H1 (cell line): ENCODE results near the gene CHST9. TPM values are rescaled to one million over a fixed set of nuclear protein-coding genes. Genes with fewer than 3 reads are reported as not detected.

ENCODE experiments used
- CTCF ChIA-PET: fragments of 300-600 bp; sonication (Branson Sonifier 250); formaldehyde crosslinking; loops from one replicate; lab custom pipeline; 2021; ENCODE audit not compliant: partially characterized antibody; lab: Charles Lee
- POLR2A ChIA-PET: fragments of 300-600 bp; sonication (Branson Sonifier 250); formaldehyde crosslinking; loops from one replicate; lab custom pipeline; 2021; ENCODE audit warnings: inconsistent platforms; ENCODE audit not compliant: partially characterized antibody; lab: Charles Lee
- DNase-seq, 2 experiments: peaks; one replicate each; pipeline versions ENCODE4 v3.0.0 to v3.0.0-alpha.2; 2010 to 2022; ENCODE audit warnings: low spot score in 2 of 2, low read depth in 1 of 2, mixed read lengths in 1 of 2
- FAIRE-seq: peaks from 2 replicates; lab custom pipeline; 2011; peaks lifted over from hg19 to GRCh38; lab: Jason Lieb, UNC
- H2AFZ ChIP-seq: 2 replicates; pipeline ENCODE4 v1.8.1; 2012; ENCODE audit warnings: low read length, inconsistent platforms
- H2AK5ac ChIP-seq: 2 replicates; pipeline ENCODE4 v1.6.1; 2013; ENCODE audit warnings: low read depth, low read length
- H2BK120ac ChIP-seq: replicated peaks from 2 replicates; pipeline ENCODE3; 2013; ENCODE audit warnings: low read depth, low read length, inconsistent platforms
- H2BK12ac ChIP-seq: 2 replicates; pipeline ENCODE4 v1.6.1; 2013; ENCODE audit warnings: low read depth, low read length
- H2BK15ac ChIP-seq: 2 replicates; pipeline ENCODE4 v1.6.1; 2013; ENCODE audit warnings: low read length
- H2BK20ac ChIP-seq: 2 replicates; pipeline ENCODE4 v1.6.1; 2013; ENCODE audit warnings: low read length
- H2BK5ac ChIP-seq: 2 replicates; pipeline ENCODE4 v1.6.1; 2013; ENCODE audit warnings: low read depth, low read length
- H3K14ac ChIP-seq: 2 replicates; pipeline ENCODE4 v1.6.1; 2013; ENCODE audit warnings: inconsistent platforms; ENCODE audit not compliant: insufficient read length
- H3K18ac ChIP-seq: 2 replicates; pipeline ENCODE4 v1.6.1; 2013; ENCODE audit warnings: low read length; ENCODE audit errors: extremely low read depth
- H3K23ac ChIP-seq: 2 replicates; pipeline ENCODE4 v1.6.1; 2013; ENCODE audit warnings: inconsistent platforms; ENCODE audit not compliant: insufficient read length
- H3K23me2 ChIP-seq: 2 replicates; pipeline ENCODE4 v1.6.1; 2013; ENCODE audit warnings: low read depth, low read length
- H3K27ac ChIP-seq: 2 replicates; pipeline ENCODE4 v1.6.1; 2011; ENCODE audit warnings: low read depth, low read length, inconsistent platforms
- H3K27me3 ChIP-seq, 4 experiments: replicated peaks in 1 of 4; 1 replicate in 1 of 4; 2 replicates in 3 of 4; pipeline versions ENCODE4 v1.6.1 to v1.8.1; 2011 to 2013; ENCODE audit warnings: low read length in 3 of 4, mild to moderate bottlenecking in 3 of 4, inconsistent platforms in 2 of 4, mixed read lengths in 2 of 4, moderate library complexity in 1 of 4; ENCODE audit not compliant: control insufficient read depth in 3 of 4, insufficient read depth in 3 of 4; ENCODE audit errors: extremely low read depth in 1 of 4
- H3K36me3 ChIP-seq, 4 experiments: 2 replicates each; pipeline versions ENCODE4 v1.6.1 to v1.8.1; 2011 to 2013; ENCODE audit warnings: mild to moderate bottlenecking in 4 of 4, low read length in 3 of 4, moderate library complexity in 2 of 4, control low read depth in 1 of 4, inconsistent platforms in 1 of 4; ENCODE audit not compliant: insufficient read depth in 4 of 4, control insufficient read depth in 2 of 4
- H3K4ac ChIP-seq: replicated peaks from 2 replicates; pipeline ENCODE3; 2013; ENCODE audit warnings: low read length, low read depth, mixed read lengths, inconsistent platforms; ENCODE audit not compliant: insufficient read length
- H3K4me1 ChIP-seq, 4 experiments: replicated peaks in 1 of 4; 1 replicate in 1 of 4; 2 replicates in 3 of 4; pipeline versions ENCODE4 v1.6.1 to v1.8.1; 2011 to 2013; ENCODE audit warnings: low read length in 3 of 4, inconsistent platforms in 2 of 4, mixed read lengths in 1 of 4; ENCODE audit not compliant: insufficient read depth in 4 of 4, control insufficient read depth in 3 of 4
- H3K4me2 ChIP-seq, 2 experiments: 2 replicates each; pipeline versions ENCODE4 v1.6.1 to v1.8.1; 2011 to 2013; ENCODE audit warnings: low read depth in 2 of 2, low read length in 2 of 2, control low read depth in 1 of 2, inconsistent platforms in 1 of 2, mild to moderate bottlenecking in 1 of 2; ENCODE audit not compliant: insufficient read depth in 1 of 2
- H3K4me3 ChIP-seq, 4 experiments: fragments of 200-600, 300-600 bp in 1 of 4; sonication (generic), shearing (Covaris generic), sonication (Bioruptor Twin) in 1 of 4; 2 replicates each; pipeline versions ENCODE4 v1.5.1 to v1.8.1; 2011 to 2016; ENCODE audit warnings: low read length in 4 of 4, low read depth in 3 of 4, control low read depth in 2 of 4, inconsistent platforms in 2 of 4, mild to moderate bottlenecking in 2 of 4, mixed read lengths in 1 of 4, moderate library complexity in 1 of 4; ENCODE audit not compliant: insufficient read depth in 2 of 4; ENCODE audit errors: extremely low read depth in 1 of 4
- H3K56ac ChIP-seq: replicated peaks from 2 replicates; pipeline ENCODE3; 2013; ENCODE audit warnings: low read depth, mild to moderate bottlenecking, mixed read lengths, low read length, inconsistent platforms; ENCODE audit not compliant: insufficient read length
- H3K79me1 ChIP-seq: 2 replicates; pipeline ENCODE4 v1.6.1; 2013; ENCODE audit warnings: low read depth, low read length, control low read depth
- H3K79me2 ChIP-seq, 2 experiments: 2 replicates each; pipeline versions ENCODE4 v1.6.1 to v1.8.1; 2012 to 2013; ENCODE audit warnings: low read length in 2 of 2, mild to moderate bottlenecking in 2 of 2, inconsistent platforms in 1 of 2; ENCODE audit not compliant: insufficient read depth in 2 of 2, control insufficient read depth in 1 of 2
- H3K9ac ChIP-seq, 4 experiments: replicated peaks in 1 of 4; 1 replicate in 1 of 4; 2 replicates in 3 of 4; pipeline versions ENCODE4 v1.6.1 to v1.8.1; 2011 to 2013; ENCODE audit warnings: low read depth in 3 of 4, low read length in 3 of 4, control low read depth in 2 of 4, mild to moderate bottlenecking in 2 of 4, moderate library complexity in 2 of 4, inconsistent platforms in 1 of 4; ENCODE audit errors: extremely low read depth in 1 of 4
- H3K9me3 ChIP-seq, 2 experiments: 2 replicates each; pipeline versions ENCODE4 v1.6.1 to v1.8.1; 2012 to 2013; ENCODE audit warnings: mild to moderate bottlenecking in 2 of 2, moderate library complexity in 2 of 2, control low read depth in 1 of 2, inconsistent platforms in 1 of 2, low read depth in 1 of 2, low read length in 1 of 2, mixed read lengths in 1 of 2; ENCODE audit not compliant: insufficient read depth in 2 of 2
- H4K20me1 ChIP-seq, 2 experiments: replicated peaks in 1 of 2; 2 replicates each; pipeline versions ENCODE3 to v1.8.1; 2011 to 2013; ENCODE audit warnings: inconsistent platforms in 2 of 2, low read length in 2 of 2, mild to moderate bottlenecking in 1 of 2; ENCODE audit not compliant: insufficient read depth in 2 of 2, control insufficient read depth in 1 of 2
- H4K5ac ChIP-seq: 2 replicates; pipeline ENCODE4 v1.6.1; 2013; ENCODE audit warnings: low read length, low read depth, mixed read lengths, inconsistent platforms; ENCODE audit not compliant: insufficient read length
- H4K8ac ChIP-seq: 2 replicates; pipeline ENCODE4 v1.8.0; 2013; ENCODE audit warnings: mild to moderate bottlenecking, moderate library complexity, low read length, inconsistent platforms; ENCODE audit not compliant: insufficient read depth; ENCODE audit errors: extremely low read depth
- H4K91ac ChIP-seq: replicated peaks from 2 replicates; pipeline ENCODE3; 2013; ENCODE audit warnings: low read length, mixed read lengths, inconsistent platforms; ENCODE audit not compliant: insufficient read length
- ASH2L ChIP-seq: fragments of 200-600, 300-600 bp; sonication (generic); IDR thresholded peaks from one replicate; pipeline ENCODE4 v1.7.1; 2017; ENCODE audit warnings: low read length
- CREB1 ChIP-seq: IDR thresholded peaks from 2 replicates; pipeline ENCODE4 v1.6.1; 2012; ENCODE audit warnings: inconsistent platforms
- MAX ChIP-seq: IDR thresholded peaks from 2 replicates; pipeline ENCODE4 v1.6.1; 2012; ENCODE audit warnings: inconsistent platforms
- NANOG ChIP-seq: IDR thresholded peaks from 2 replicates; pipeline ENCODE4 v1.6.1; 2011; ENCODE audit warnings: low read length, low read depth, mild to moderate bottlenecking, inconsistent platforms; ENCODE audit not compliant: insufficient read depth, poor library complexity, severe bottlenecking
- POU5F1 ChIP-seq: IDR thresholded peaks from 2 replicates; pipeline ENCODE4 v1.6.1; 2011; ENCODE audit warnings: low read depth, mild to moderate bottlenecking, low read length, moderate library complexity
- RBBP5 ChIP-seq: IDR thresholded peaks from 2 replicates; pipeline ENCODE4 v1.7.1; 2012; ENCODE audit warnings: low read depth, mild to moderate bottlenecking, inconsistent platforms, low read length, moderate library complexity, borderline replicate concordance
- SAP30 ChIP-seq: fragments of 300-600 bp; sonication (generic); IDR thresholded peaks from 2 replicates; pipeline ENCODE4 v1.7.1; 2012; ENCODE audit warnings: low read length, moderate library complexity, mild to moderate bottlenecking, inconsistent platforms; ENCODE audit not compliant: insufficient read depth, insufficient replicate concordance
- SIN3A ChIP-seq, 2 experiments: IDR thresholded peaks in 1 of 2; conservative IDR thresholded peaks in 1 of 2; 2 replicates each; pipeline ENCODE4 v1.6.1; 2011 to 2012; ENCODE audit warnings: low read length in 2 of 2, improper control_type of control experiment in 1 of 2, low read depth in 1 of 2, mild to moderate bottlenecking in 1 of 2
- TAF7 ChIP-seq: optimal IDR thresholded peaks from 2 replicates; pipeline ENCODE3; 2011; ENCODE audit warnings: low read depth, mild to moderate bottlenecking, inconsistent platforms, low read length, moderate library complexity, borderline replicate concordance
- YY1 ChIP-seq: IDR thresholded peaks from 2 replicates; pipeline ENCODE4 v1.6.1; 2011; ENCODE audit warnings: low read depth, mild to moderate bottlenecking, low read length
- WGBS, 2 experiments: shearing (Covaris generic) in 1 of 2; methylation state at CpG; one replicate each; pipeline versions ENCODE4 v1.1.6 to v1.1.7; 2013 to 2015; ENCODE audit warnings: low lambda C conversion rate in 2 of 2, mixed read lengths in 2 of 2, inconsistent platforms in 1 of 2, low coverage in 1 of 2, missing lambda C conversion rate in 1 of 2; ENCODE audit not compliant: insufficient replicate concordance in 2 of 2, insufficient coverage in 1 of 2, insufficient read length in 1 of 2; ENCODE audit errors: extremely low coverage in 1 of 2, missing lambda C conversion rate in 1 of 2; 5-methylcytosine and 5-hydroxymethylcytosine counted together
- polyA plus RNA-seq, 7 experiments: library from polyadenylated mRNA; depleted of rRNA in 3 of 7; stranded (reverse) in 5 of 7; unstranded in 2 of 7; fragments of >200 nt in 5 of 7; fragments of 200-250 nt in 2 of 7; gene quantifications; 1 replicate in 5 of 7; 2 replicates in 1 of 7; 4 replicates in 1 of 7; pipeline versions ENCODE4 v1.2.1 to v1.2.3, GENCODE V29; 2011 to 2013; ENCODE audit warnings: missing spikeins in 2 of 7, mixed read lengths in 2 of 7
- total RNA-seq: library from RNA; stranded (reverse); fragmentation: NEBNext Ultra II Directional; extraction: Animal tissue kit (Norgen Biotek cat#: 25700); gene quantifications from 2 replicates; pipeline ENCODE4 v1.2.1, GENCODE V29; 2021

CHST9 gene
- total and polyA plus RNA-seq, 2 of the 8 experiments (the other 6 are each of a cell fraction or from before 2014, with no cell fraction given) = 3.2 to 24.3 TPM

GRCh38 chr18:27184115-27185024, 738 bp downstream of the CHST9 start:
- Histone ChIP-seq H3K4me1 (peaks cover 0 to 11% (median 3%) of the 10 kb centered on the region in 4 experiments; a peak in 2 of 7 replicates), H3K23me2 (peaks cover 6% of the 10 kb centered on the region; the same call in 1 of the 2 replicates), H3K14ac (no peak overlapping the region), H3K4me3 (peak overlapping the region; percentile 41 to 81 (median 62)), H2BK15ac (no peak overlapping the region), H2BK5ac (no peak overlapping the region), H3K79me2 (peaks cover 0 to 45% of the 10 kb centered on the region in 2 experiments; a peak in 2 of 4 replicates), H3K9me3 (no peaks in the 10 kb centered on the region), H3K36me3 (no peaks in the 10 kb centered on the region), H3K27ac (no peak overlapping the region), H2AFZ (peak overlapping the region; percentile 89; the same call in 1 of the 2 replicates), H2BK120ac (no peak overlapping the region), H3K4ac (no peak overlapping the region), H3K27me3 (no peaks in the 10 kb centered on the region), H2BK20ac (0 out of 2 replicates have a peak overlapping the region, but pooled peaks have one; percentile 13), H4K91ac (no peak overlapping the region), H4K20me1 (no peaks in the 10 kb centered on the region), H3K23ac (no peak overlapping the region), H4K8ac (no peak overlapping the region), H4K5ac (no peak overlapping the region), H3K79me1 (no peaks in the 10 kb centered on the region), H3K56ac (no peak overlapping the region), H2AK5ac (no peak overlapping the region), H3K4me2 (peak overlapping the region; percentile 68 to 73), H2BK12ac (no peak overlapping the region), H3K9ac (peak overlapping the region in 1 of 4 experiments; percentile 10; a peak in 3 of 7 replicates), H3K18ac (no peak overlapping the region; the same call in 1 of the 2 replicates)
- peak in 1 of 2 experiments; percentile 75 for DNase-seq
- POLR2A ChIA-PET = interaction anchor here (1.0 kb wide), 1 partner anchor 8 kb away, joined by 3 read pairs; no protein-coding TSS in a partner anchor
- CTCF ChIA-PET = interaction anchor here (0.6 kb wide), 1 partner anchor 108 kb away, joined by 3 read pairs; no protein-coding TSS in a partner anchor
- FAIRE-seq = no peak
- WGBS, 2 experiments = 9% methylated on average over 23 of the region's 33 CpGs; no CpG with 5 or more reads in 1 of the 2 experiments
- TF ChIP-seq SAP30 (no peak), NANOG (no peak), SIN3A (conservative IDR thresholded peaks at IDR 0.05 in 1 of 2, IDR thresholded peaks at IDR 0.05 in 1 of 2; ENCODE audit: low read depth in 1 of 2, low read length in 2 of 2) (no peak; a peak in 1 of 4 replicates), YY1 (0 out of 2 replicates have a peak, but pooled peaks have one; percentile 5), MAX (no peak), TAF7 (no peak), ASH2L (peak; percentile 65), RBBP5 (0 out of 2 replicates have a peak, but pooled peaks have one; percentile 70), POU5F1 (no peak), CREB1 (no peak)
